Ishikawa (cell line): ENCODE measurements around the gene TEX14.

Experiments
- CEBPB ChIP-seq: IDR thresholded peaks from 2 replicates; pipeline ENCODE4 v1.6.1; 2012
- CREB1 ChIP-seq: IDR thresholded peaks from 2 replicates; pipeline ENCODE4 v1.6.1; 2012; ENCODE audit warnings: low read depth
- EGR1 ChIP-seq: IDR thresholded peaks from 2 replicates; pipeline ENCODE4 v1.6.1; 2012
- EP300 ChIP-seq: IDR thresholded peaks from 2 replicates; pipeline ENCODE4 v1.6.1; 2012; ENCODE audit warnings: borderline replicate concordance
- FOXM1 ChIP-seq: IDR thresholded peaks from 2 replicates; pipeline ENCODE4 v1.6.1; 2012; ENCODE audit warnings: low read depth, borderline replicate concordance
- MAX ChIP-seq: IDR thresholded peaks from 2 replicates; pipeline ENCODE4 v1.6.1; 2012
- RAD21 ChIP-seq: IDR thresholded peaks from 2 replicates; pipeline ENCODE4 v1.6.1; 2012; ENCODE audit warnings: low read depth
- REST ChIP-seq: IDR thresholded peaks from 2 replicates; pipeline ENCODE4 v1.6.1; 2012; ENCODE audit warnings: low read depth, mild to moderate bottlenecking
- TAF1 ChIP-seq: IDR thresholded peaks from 2 replicates; pipeline ENCODE4 v1.6.1; 2012; ENCODE audit warnings: low read depth, mild to moderate bottlenecking
- TCF12 ChIP-seq: IDR thresholded peaks from 2 replicates; pipeline ENCODE4 v1.6.1; 2012; ENCODE audit warnings: low read depth
- TEAD4 ChIP-seq: IDR thresholded peaks from 2 replicates; pipeline ENCODE4 v1.6.1; 2012
- USF1 ChIP-seq: IDR thresholded peaks from 2 replicates; pipeline ENCODE4 v1.6.1; 2012
- YY1 ChIP-seq: IDR thresholded peaks from 2 replicates; pipeline ENCODE4 v1.6.1; 2012; ENCODE audit warnings: low read depth
- ZBTB7A ChIP-seq: IDR thresholded peaks from 2 replicates; pipeline ENCODE4 v1.6.1; 2012; ENCODE audit warnings: low read depth

GRCh38 chr17:58586009-58586644, 105.7 kb downstream of the TEX14 start:
- TF ChIP-seq EP300 = no peak
- TF ChIP-seq YY1 = no peak
- TF ChIP-seq TEAD4 = no peak
- no peak for TF ChIP-seq REST
- no peak for TF ChIP-seq CREB1
- TF ChIP-seq TCF12 = no peak
- TF ChIP-seq TAF1 = no peak
- no peak for TF ChIP-seq EGR1
- TF ChIP-seq CEBPB = no peak
- TF ChIP-seq USF1 = no peak
- TF ChIP-seq RAD21 = no peak
- no peak for TF ChIP-seq FOXM1
- no peak for TF ChIP-seq MAX
- TF ChIP-seq ZBTB7A = no peak
